HepG2 (cell line): ENCODE data around the gene HDAC5. TPM values are rescaled to one million over a fixed set of nuclear protein-coding genes. Genes with fewer than 3 reads are reported as not detected.
A peak's percentile ranks its signal among the peaks of the same experiment; 100 is the strongest.

ENCODE experiments used
- HDAC2 ChIP-seq: sonication (generic); formaldehyde crosslinking; IDR thresholded peaks from 2 replicates; pipeline ENCODE4 v1.4.0; 2020; ENCODE audit warnings: missing genetic modification reagents
- POLR2AphosphoS5 ChIP-seq: IDR thresholded peaks from 2 replicates; pipeline ENCODE4 v1.6.1; 2012; ENCODE audit warnings: low read depth, low read length
- RBAK ChIP-seq: sonication (generic); formaldehyde crosslinking; IDR thresholded peaks from 2 replicates; pipeline ENCODE4 v1.5.1; 2020; ENCODE audit warnings: mild to moderate bottlenecking, missing genetic modification reagents
- SP5 ChIP-seq: IDR thresholded peaks from 2 replicates; pipeline ENCODE4 v1.6.1; 2016; ENCODE audit warnings: low read depth, borderline replicate concordance
- ZFP62 ChIP-seq: sonication (generic); formaldehyde crosslinking; IDR thresholded peaks from 2 replicates; pipeline ENCODE4 v1.4.0; 2020; ENCODE audit warnings: missing genetic modification reagents
- ZNF101 ChIP-seq: sonication (generic); formaldehyde crosslinking; IDR thresholded peaks from 2 replicates; pipeline ENCODE4 v1.4.0; 2020; ENCODE audit warnings: mild to moderate bottlenecking, low read depth, missing genetic modification reagents, borderline replicate concordance
- ZNF674 ChIP-seq: sonication (generic); formaldehyde crosslinking; IDR thresholded peaks from 2 replicates; pipeline ENCODE4 v1.5.0; 2020; ENCODE audit warnings: low read depth, mild to moderate bottlenecking, missing genetic modification reagents
- polyA plus RNA-seq, 8 experiments: library from polyadenylated mRNA; depleted of rRNA in 3 of 8; stranded (reverse) in 7 of 8; unstranded in 1 of 8; fragments of >200 nt; fragmentation: Illumina TruSeq in 4 of 8; extraction: Trizol in 4 of 8; gene quantifications; 2 replicates each; pipeline versions ENCODE4 v1.2.1 to v1.2.3, GENCODE V29; 2011 to 2016; ENCODE audit warnings: low read depth in 4 of 8, missing spikeins in 1 of 8, mixed read lengths in 1 of 8; ENCODE audit not compliant: insufficient read depth in 1 of 8
- total RNA-seq, 5 experiments: library from RNA; depleted of rRNA; stranded (reverse); fragments of >200 nt; fragmentation: Illumina TruSeq; extraction: Trizol; gene quantifications; 2 replicates each; pipeline ENCODE4 v1.2.3, GENCODE V29; 2016; ENCODE audit warnings: low read depth in 1 of 5
- TF ChIP-seq, protein P1 (sequence below): sonication (generic); formaldehyde crosslinking; IDR thresholded peaks from 2 replicates; pipeline ENCODE4 v1.4.0; 2020; ENCODE audit warnings: mild to moderate bottlenecking, missing genetic modification reagents
- TF ChIP-seq, protein P2 (sequence below): sonication (generic); formaldehyde crosslinking; IDR thresholded peaks from one replicate; pipeline ENCODE4 v1.5.1; 2020; ENCODE audit warnings: mild to moderate bottlenecking, missing genetic modification reagents; ENCODE audit errors: not compliant biosample characterization
- TF ChIP-seq, protein P3 (sequence below), 2 experiments: sonication (generic) in 1 of 2; formaldehyde crosslinking in 1 of 2; IDR thresholded peaks; 2 replicates each; pipeline versions ENCODE4 v1.4.0 to v1.6.1; 2016 to 2020; ENCODE audit warnings: borderline replicate concordance in 1 of 2, low read depth in 1 of 2, mild to moderate bottlenecking in 1 of 2, missing genetic modification reagents in 1 of 2
- TF ChIP-seq, protein P4 (sequence below): sonication (generic); formaldehyde crosslinking; IDR thresholded peaks from 2 replicates; pipeline ENCODE4 v1.4.0; 2020; ENCODE audit warnings: mild to moderate bottlenecking, missing genetic modification reagents

HDAC5 gene
- total and polyA plus RNA-seq, 2 of the 13 experiments (the other 11 are each of a cell fraction or from before 2014, with no cell fraction given): 46.4 to 85.4 TPM

DNA sequence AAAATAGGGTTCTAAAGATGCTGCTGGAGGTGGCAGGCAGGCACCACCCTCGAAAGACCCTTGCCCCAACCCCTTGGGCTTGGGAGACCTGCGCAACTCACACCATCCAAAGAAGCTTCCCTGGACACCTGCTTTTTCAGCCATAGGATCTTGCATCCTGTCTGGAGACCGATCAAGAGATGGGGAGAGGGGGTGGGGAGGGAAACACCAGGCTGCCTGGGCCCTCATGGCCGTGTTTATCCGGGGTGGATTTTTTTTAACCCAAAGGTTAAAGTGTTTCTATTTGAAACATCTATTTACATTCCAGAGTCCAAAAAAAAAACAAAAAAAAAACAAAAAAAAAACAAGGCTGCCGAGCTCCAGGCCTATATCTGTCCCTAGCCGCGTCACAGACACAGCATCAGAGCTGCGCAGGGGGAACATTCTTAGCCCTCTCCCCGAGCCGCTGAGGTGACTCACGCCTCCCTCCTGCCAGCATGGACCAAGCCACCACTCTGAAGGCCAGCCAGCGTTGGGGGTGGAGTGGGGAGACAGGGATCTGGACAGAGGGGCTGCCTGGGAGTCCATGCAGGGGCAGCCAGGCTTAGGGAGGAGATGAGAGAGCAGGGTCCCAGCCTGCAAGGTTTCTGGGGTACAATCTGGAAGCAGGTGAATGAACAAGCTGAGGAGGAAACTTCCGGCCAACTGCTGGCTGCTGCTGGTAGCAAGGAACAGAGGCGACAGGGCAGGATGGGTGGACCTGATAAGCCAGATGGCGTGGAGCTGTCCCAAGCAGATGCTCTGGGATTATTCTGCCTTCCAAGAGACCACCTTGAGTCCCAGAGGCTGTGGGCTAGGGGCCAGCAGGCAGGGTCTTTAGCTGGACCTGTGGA is 14.8 kb downstream of the HDAC5 start (continued):
- TF ChIP-seq ZNF101 (CRISPR knock-in tag) (peak; percentile 56; the same call in 1 of the 2 replicates), ZNF674 (CRISPR knock-in tag) (no peak), SP5 (CRISPR knock-in tag) (peak; percentile 82), ZFP62 (CRISPR knock-in tag) (no peak), RBAK (no peak), POLR2AphosphoS5 (peak; percentile 59; the same call in 1 of the 2 replicates), HDAC2 (CRISPR knock-in tag) (peak; percentile 88)
- TF ChIP-seq, protein P1, sequence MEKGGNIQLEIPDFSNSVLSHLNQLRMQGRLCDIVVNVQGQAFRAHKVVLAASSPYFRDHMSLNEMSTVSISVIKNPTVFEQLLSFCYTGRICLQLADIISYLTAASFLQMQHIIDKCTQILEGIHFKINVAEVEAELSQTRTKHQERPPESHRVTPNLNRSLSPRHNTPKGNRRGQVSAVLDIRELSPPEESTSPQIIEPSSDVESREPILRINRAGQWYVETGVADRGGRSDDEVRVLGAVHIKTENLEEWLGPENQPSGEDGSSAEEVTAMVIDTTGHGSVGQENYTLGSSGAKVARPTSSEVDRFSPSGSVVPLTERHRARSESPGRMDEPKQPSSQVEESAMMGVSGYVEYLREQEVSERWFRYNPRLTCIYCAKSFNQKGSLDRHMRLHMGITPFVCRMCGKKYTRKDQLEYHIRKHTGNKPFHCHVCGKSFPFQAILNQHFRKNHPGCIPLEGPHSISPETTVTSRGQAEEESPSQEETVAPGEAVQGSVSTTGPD (CRISPR knock-in tag): 0 out of 2 replicates have a peak, but pooled peaks have one; percentile 49
- TF ChIP-seq, protein P2, sequence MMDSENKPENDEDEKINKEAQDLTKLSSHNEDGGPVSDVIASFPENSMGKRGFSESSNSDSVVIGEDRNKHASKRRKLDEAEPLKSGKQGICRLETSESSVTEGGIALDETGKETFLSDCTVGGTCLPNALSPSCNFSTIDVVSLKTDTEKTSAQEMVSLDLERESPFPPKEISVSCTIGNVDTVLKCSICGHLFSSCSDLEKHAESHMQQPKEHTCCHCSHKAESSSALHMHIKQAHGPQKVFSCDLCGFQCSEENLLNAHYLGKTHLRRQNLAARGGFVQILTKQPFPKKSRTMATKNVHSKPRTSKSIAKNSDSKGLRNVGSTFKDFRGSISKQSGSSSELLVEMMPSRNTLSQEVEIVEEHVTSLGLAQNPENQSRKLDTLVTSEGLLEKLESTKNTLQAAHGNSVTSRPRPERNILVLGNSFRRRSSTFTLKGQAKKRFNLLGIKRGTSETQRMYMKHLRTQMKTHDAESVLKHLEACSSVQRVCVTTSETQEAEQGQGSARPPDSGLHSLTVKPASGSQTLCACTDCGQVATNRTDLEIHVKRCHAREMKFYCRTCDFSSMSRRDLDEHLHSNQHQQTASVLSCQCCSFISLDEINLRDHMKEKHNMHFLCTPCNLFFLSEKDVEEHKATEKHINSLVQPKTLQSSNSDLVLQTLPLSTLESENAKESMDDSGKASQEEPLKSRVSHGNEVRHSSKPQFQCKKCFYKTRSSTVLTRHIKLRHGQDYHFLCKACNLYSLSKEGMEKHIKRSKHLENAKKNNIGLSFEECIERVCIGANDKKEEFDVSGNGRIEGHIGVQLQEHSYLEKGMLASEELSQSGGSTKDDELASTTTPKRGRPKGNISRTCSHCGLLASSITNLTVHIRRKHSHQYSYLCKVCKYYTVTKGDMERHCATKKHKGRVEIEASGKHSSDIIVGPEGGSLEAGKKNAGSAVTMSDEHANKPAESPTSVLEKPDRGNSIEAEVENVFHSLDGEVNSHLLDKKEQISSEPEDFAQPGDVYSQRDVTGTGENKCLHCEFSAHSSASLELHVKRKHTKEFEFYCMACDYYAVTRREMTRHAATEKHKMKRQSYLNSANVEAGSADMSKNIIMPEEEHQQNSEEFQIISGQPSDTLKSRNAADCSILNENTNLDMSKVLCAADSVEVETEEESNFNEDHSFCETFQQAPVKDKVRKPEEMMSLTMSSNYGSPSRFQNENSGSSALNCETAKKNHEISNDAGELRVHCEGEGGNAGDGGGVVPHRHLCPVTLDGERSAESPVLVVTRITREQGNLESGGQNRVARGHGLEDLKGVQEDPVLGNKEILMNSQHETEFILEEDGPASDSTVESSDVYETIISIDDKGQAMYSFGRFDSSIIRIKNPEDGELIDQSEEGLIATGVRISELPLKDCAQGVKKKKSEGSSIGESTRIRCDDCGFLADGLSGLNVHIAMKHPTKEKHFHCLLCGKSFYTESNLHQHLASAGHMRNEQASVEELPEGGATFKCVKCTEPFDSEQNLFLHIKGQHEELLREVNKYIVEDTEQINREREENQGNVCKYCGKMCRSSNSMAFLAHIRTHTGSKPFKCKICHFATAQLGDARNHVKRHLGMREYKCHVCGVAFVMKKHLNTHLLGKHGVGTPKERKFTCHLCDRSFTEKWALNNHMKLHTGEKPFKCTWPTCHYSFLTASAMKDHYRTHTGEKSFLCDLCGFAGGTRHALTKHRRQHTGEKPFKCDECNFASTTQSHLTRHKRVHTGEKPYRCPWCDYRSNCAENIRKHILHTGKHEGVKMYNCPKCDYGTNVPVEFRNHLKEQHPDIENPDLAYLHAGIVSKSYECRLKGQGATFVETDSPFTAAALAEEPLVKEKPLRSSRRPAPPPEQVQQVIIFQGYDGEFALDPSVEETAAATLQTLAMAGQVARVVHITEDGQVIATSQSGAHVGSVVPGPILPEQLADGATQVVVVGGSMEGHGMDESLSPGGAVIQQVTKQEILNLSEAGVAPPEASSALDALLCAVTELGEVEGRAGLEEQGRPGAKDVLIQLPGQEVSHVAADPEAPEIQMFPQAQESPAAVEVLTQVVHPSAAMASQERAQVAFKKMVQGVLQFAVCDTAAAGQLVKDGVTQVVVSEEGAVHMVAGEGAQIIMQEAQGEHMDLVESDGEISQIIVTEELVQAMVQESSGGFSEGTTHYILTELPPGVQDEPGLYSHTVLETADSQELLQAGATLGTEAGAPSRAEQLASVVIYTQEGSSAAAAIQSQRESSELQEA (CRISPR knock-in tag): no peak
- TF ChIP-seq, protein P3, sequence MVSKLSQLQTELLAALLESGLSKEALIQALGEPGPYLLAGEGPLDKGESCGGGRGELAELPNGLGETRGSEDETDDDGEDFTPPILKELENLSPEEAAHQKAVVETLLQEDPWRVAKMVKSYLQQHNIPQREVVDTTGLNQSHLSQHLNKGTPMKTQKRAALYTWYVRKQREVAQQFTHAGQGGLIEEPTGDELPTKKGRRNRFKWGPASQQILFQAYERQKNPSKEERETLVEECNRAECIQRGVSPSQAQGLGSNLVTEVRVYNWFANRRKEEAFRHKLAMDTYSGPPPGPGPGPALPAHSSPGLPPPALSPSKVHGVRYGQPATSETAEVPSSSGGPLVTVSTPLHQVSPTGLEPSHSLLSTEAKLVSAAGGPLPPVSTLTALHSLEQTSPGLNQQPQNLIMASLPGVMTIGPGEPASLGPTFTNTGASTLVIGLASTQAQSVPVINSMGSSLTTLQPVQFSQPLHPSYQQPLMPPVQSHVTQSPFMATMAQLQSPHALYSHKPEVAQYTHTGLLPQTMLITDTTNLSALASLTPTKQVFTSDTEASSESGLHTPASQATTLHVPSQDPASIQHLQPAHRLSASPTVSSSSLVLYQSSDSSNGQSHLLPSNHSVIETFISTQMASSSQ (IDR thresholded peaks at IDR 0.05; ENCODE audit: low read depth): peak; percentile 35; the same call in 1 of the 2 replicates
- TF ChIP-seq, protein P3 (CRISPR knock-in tag; IDR thresholded peaks at IDR 0.05; ENCODE audit: borderline replicate concordance): peak; percentile 86; the same call in 1 of the 2 replicates
- TF ChIP-seq, protein P4, sequence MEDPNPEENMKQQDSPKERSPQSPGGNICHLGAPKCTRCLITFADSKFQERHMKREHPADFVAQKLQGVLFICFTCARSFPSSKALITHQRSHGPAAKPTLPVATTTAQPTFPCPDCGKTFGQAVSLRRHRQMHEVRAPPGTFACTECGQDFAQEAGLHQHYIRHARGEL: no peak
